ENCODE measurements around the gene DDX47.
"Not testable (repeated sequence)": the region's sequence is repeated elsewhere in the genome, so short reads cannot be mapped to it uniquely, and the experiment has no call there.

The DDX47 gene

DNA sequence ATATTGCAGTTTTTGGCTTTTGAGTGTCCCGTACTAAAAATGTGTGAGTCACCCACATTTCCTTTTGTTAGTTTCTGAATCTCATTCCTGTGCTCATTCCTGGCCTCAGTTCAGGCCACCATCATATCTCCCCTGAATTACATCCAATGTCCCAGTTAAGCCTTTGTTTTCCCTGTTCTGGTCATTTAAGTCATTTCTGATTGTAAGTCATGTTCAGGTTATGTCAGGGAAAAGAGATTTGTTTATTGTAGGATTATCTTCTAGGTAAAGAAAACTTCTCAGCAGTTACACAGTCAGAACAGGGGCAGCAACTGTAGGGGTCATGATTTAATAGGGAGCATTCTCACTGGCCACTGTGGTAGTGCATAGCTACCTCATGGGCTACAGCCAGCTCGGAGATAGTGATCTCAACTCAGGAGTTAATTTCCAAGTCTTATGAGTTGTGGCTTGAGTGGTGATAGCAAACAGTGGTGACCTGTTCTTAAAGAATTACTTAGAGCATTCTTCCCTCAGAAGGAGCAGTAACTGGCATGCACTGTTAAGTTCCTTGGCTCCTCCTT lies 6.7 kb downstream of the DDX47 start:
- no peaks in the 10 kb centered on the region for H3K9me3 ChIP-seq (ENCODE audit: severe bottlenecking)
- peaks cover 54% of the 10 kb centered on the region for H3K36me3 ChIP-seq
- no peak overlapping the region for H3K27ac ChIP-seq
- no peak for DNase-seq
- H3K4me3 ChIP-seq (ENCODE audit: low read depth, low read length) = no peak overlapping the region
- TF ChIP-seq, protein P1, sequence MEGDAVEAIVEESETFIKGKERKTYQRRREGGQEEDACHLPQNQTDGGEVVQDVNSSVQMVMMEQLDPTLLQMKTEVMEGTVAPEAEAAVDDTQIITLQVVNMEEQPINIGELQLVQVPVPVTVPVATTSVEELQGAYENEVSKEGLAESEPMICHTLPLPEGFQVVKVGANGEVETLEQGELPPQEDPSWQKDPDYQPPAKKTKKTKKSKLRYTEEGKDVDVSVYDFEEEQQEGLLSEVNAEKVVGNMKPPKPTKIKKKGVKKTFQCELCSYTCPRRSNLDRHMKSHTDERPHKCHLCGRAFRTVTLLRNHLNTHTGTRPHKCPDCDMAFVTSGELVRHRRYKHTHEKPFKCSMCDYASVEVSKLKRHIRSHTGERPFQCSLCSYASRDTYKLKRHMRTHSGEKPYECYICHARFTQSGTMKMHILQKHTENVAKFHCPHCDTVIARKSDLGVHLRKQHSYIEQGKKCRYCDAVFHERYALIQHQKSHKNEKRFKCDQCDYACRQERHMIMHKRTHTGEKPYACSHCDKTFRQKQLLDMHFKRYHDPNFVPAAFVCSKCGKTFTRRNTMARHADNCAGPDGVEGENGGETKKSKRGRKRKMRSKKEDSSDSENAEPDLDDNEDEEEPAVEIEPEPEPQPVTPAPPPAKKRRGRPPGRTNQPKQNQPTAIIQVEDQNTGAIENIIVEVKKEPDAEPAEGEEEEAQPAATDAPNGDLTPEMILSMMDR (IDR thresholded peaks at IDR 0.05; ENCODE audit: low read depth, low read length) = no peak
- no peaks in the 10 kb centered on the region for H3K27me3 ChIP-seq (ENCODE audit: insufficient read depth, low read depth, severe bottlenecking)

DNA sequence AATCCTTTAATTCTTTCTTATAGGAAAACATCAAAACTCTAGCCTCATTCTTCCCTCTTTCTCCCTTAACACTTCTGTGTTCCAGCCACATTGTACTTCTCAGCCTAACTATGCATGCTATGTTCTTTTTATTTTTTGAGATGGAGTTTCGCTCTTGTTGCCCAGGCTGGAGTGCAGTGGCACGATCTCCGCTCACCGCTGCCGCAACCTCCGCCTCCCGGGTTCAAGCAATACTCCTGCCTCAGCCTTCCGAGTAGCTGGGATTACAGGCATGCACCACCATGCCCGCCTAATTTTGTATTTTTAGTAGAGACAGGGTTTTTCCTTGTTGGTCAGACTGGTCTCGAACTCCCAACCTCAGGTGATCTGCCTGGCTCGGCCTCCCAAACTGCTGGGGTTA lies 7.2 kb downstream of the DDX47 start:
- H3K27me3 ChIP-seq (ENCODE audit: insufficient read depth, low read depth, severe bottlenecking); DNase-seq; H3K4me3 ChIP-seq (ENCODE audit: low read depth, low read length); H3K27ac ChIP-seq; H3K9me3 ChIP-seq (ENCODE audit: severe bottlenecking): not testable (repeated sequence)
- H3K36me3 ChIP-seq = peaks cover 59% of the 10 kb centered on the region

DNA sequence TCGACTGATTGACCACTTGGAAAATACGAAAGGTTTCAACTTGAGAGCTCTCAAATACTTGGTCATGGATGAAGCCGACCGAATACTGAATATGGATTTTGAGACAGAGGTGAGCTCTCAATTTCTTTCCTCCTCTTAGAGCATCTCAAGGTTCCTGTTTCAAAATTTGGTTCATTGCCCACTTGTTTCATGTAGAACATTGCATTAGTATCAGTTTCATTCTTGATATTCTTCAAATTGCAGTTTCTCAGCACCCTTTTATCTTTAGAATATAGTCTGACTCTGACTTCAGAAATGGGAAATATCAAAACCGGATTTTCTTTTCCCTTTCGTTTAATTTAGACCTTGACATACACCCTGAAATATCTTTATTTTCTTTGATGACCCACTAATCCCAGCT lies 8.8 kb downstream of the DDX47 start:
- Histone ChIP-seq H3K4me3 (ENCODE audit: low read depth, low read length) (no peak overlapping the region), H3K27me3 (ENCODE audit: insufficient read depth, low read depth, severe bottlenecking) (no peaks in the 10 kb centered on the region), H3K9me3 (ENCODE audit: severe bottlenecking) (no peaks in the 10 kb centered on the region), H3K36me3 (peaks cover 65% of the 10 kb centered on the region), H3K27ac (no peak overlapping the region)
- no peak for DNase-seq
- TF ChIP-seq, protein P1 (IDR thresholded peaks at IDR 0.05; ENCODE audit: low read depth, low read length) = no peak

DNA sequence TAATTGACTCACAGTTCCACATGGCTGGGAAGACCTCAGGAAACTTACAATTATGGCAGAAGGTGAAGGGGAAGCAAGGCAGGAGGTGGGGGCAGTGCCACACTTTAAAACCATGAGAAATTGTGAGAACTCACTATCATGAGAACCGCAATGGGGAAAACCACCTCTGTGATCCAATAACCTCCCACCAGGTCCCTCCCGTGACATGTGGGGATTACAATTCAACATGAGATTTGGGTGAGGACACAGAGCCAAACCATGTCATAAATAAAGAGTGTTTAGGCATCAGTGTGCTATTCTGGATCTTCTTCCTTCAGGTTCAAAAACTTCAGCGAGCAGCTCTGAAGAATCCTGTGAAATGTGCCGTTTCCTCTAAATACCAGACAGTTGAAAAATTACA lies 9.7 kb downstream of the DDX47 start:
- Histone ChIP-seq H3K27me3 (ENCODE audit: insufficient read depth, low read depth, severe bottlenecking) (no peaks in the 10 kb centered on the region), H3K36me3 (peaks cover 68% of the 10 kb centered on the region), H3K4me3 (ENCODE audit: low read depth, low read length) (no peak overlapping the region), H3K27ac (no peak overlapping the region), H3K9me3 (ENCODE audit: severe bottlenecking) (no peaks in the 10 kb centered on the region)
- DNase-seq = no peak
- TF ChIP-seq, protein P1 (IDR thresholded peaks at IDR 0.05; ENCODE audit: low read depth, low read length) = no peak

DNA sequence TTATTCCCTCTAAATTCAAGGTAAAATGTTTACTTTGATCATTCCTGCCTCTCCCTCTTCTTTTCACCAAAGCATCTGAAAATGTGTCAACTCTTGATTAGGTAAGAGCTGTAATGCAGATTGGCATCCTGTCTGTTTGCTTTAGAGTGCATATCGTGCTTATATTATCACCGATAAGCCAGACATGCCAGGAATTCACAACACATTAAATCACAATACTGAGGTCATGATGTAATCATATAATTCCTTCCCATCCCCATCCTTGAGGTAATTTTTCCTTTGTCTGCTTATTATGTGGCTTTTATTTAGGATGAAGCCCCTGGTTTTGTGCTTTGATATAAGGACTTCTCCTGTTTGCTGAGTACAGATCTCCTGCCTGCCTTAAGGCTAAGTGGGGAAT lies 10.2 kb downstream of the DDX47 start:
- Histone ChIP-seq H3K27ac (no peak overlapping the region), H3K36me3 (peaks cover 72% of the 10 kb centered on the region), H3K4me3 (ENCODE audit: low read depth, low read length) (no peak overlapping the region), H3K27me3 (ENCODE audit: insufficient read depth, low read depth, severe bottlenecking) (no peaks in the 10 kb centered on the region), H3K9me3 (ENCODE audit: severe bottlenecking) (no peaks in the 10 kb centered on the region)
- TF ChIP-seq, protein P1 (IDR thresholded peaks at IDR 0.05; ENCODE audit: low read depth, low read length) = no peak
- no peak for DNase-seq

DNA sequence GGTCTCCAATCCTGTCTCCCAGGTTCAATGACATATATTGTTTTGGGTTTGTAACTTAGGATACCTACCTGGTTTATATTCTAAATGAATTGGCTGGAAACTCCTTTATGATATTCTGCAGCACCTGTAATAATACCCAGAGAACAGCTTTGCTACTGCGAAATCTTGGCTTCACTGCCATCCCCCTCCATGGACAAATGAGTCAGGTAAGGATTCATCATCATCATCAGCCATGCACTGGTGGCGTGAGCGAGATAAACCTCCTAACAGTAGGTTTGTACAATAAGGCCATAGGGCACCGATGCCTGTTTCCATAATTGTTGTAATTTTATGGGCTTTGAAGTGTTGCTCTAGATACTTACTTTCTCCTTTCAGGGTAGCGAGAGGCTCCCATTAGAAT lies 10.7 kb downstream of the DDX47 start:
- TF ChIP-seq, protein P1 (IDR thresholded peaks at IDR 0.05; ENCODE audit: low read depth, low read length) = no peak
- Histone ChIP-seq H3K36me3 (peaks cover 77% of the 10 kb centered on the region), H3K27ac (no peak overlapping the region), H3K4me3 (ENCODE audit: low read depth, low read length) (no peak overlapping the region), H3K27me3 (ENCODE audit: insufficient read depth, low read depth, severe bottlenecking) (no peaks in the 10 kb centered on the region), H3K9me3 (ENCODE audit: severe bottlenecking) (no peaks in the 10 kb centered on the region)
- no peak for DNase-seq
